Activated CD8-positive, alpha-beta T cell treated with anti-CD3 and anti-CD28 coated beads for 36 hours (primary cell): Measurements from ENCODE around the gene TMEM88. TPM values are rescaled to one million over a fixed set of nuclear protein-coding genes. Genes with fewer than 3 reads are reported as not detected.

Source experiments
- ATAC-seq: fragments of 200-7000 bp; cut with Tn5 transposase; one replicate; pipeline ENCODE4 v1.10.0; 2021; ENCODE audit warnings: mild to moderate bottlenecking, moderate library complexity
- CTCF ChIA-PET: fragments of 350-600 bp; sonication (Branson Sonifier 250); formaldehyde crosslinking; loops from one replicate; lab custom pipeline; 2021; ENCODE audit warnings: antibody characterized with exemption; lab: Charles Lee
- POLR2A ChIA-PET: fragments of 350-600 bp; sonication (Branson Sonifier 250); formaldehyde crosslinking; loops from one replicate; lab custom pipeline; 2021; ENCODE audit warnings: antibody characterized with exemption; lab: Charles Lee
- DNase-seq: peaks from one replicate; pipeline ENCODE4 v3.0.0-alpha.2; 2020
- H3K27ac Mint-ChIP-seq: one replicate; pipeline ENCODE4 v1.8.0; 2021; ENCODE audit warnings: mild to moderate bottlenecking, mixed read lengths
- H3K27me3 Mint-ChIP-seq: one replicate; pipeline ENCODE4 v1.8.0; 2021; ENCODE audit warnings: mixed read lengths
- H3K36me3 Mint-ChIP-seq: one replicate; pipeline ENCODE4 v1.8.0; 2021; ENCODE audit warnings: low read depth, mixed read lengths
- H3K4me1 Mint-ChIP-seq: one replicate; pipeline ENCODE4 v1.8.0; 2021; ENCODE audit warnings: low read depth, mixed read lengths
- H3K4me3 Mint-ChIP-seq: one replicate; pipeline ENCODE4 v1.8.0; 2021; ENCODE audit warnings: mild to moderate bottlenecking, moderate library complexity, mixed read lengths
- H3K9me3 Mint-ChIP-seq: one replicate; pipeline ENCODE4 v1.8.0; 2021; ENCODE audit warnings: mixed read lengths
- intact Hi-C: fragments of 100-400 bp; cut with micrococcal nuclease; formaldehyde crosslinking; loops from one replicate; pipeline ENCODE4 v1.10.0; 2022
- total RNA-seq, 2 experiments: library from RNA; stranded (reverse); gene quantifications; one replicate each; pipeline ENCODE4 v1.2.3, GENCODE V29; 2021
- TF ChIP-seq, protein P1 (sequence below): fragments of 200-600 bp; IDR thresholded peaks from one replicate; pipeline ENCODE4 v1.8.0; 2022; ENCODE audit warnings: antibody characterized with exemption, mild to moderate bottlenecking

Gene TMEM88
- total RNA-seq, 2 experiments from 2014 or later: 2.4 to 2.9 TPM

DNA sequence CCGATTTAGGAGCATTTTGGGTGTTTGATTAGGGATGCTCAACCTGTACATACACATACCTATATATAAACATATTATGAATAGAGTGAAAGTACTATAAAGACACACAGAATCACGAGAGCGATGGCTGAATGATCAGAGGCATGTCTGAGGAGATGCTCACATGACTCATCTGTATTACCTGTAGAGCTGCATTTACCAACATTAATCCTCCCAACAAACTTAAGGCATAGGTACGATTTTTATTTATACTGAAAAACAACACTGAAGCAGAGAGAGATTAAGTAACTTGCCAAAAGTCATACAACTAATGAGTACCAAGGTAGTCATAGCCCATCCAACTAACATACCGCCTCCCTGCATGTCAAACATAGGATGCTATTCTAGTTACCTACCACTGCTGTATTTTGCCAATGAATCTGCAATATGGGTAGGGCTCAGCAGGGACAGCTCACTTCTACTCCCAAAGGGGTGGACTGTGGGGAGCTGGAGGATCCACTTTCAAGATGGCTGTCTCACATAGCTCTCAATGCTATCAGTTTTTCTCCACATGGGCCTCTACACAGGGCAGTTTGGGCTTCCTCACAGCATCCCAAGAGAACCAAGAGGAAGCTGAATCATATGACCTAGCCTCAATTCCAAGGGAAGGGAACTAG is 10.3 kb downstream of the TMEM88 start:
- H3K36me3 Mint-ChIP-seq: peaks cover 37% of the 10 kb centered on the region
- CTCF ChIA-PET: interaction anchor here (0.7 to 7.5 kb wide), 7 partner anchors 11 to 192 kb away, joined by 3 to 52 read pairs (median 6); no protein-coding TSS in a partner anchor
- peaks cover 33% of the 10 kb centered on the region for H3K4me1 Mint-ChIP-seq
- no peaks in the 10 kb centered on the region for H3K9me3 Mint-ChIP-seq
- intact Hi-C loops: loop anchor here (5.0 kb wide), 1 partner anchor 32 kb away; no protein-coding TSS in a partner anchor
- POLR2A ChIA-PET: interaction anchor here (0.6 to 2.7 kb wide), 5 partner anchors 11 to 192 kb away, joined by 3 to 8 read pairs (median 4); no protein-coding TSS in a partner anchor
- no peak for DNase-seq
- no peak overlapping the region for H3K27ac Mint-ChIP-seq
- no peaks in the 10 kb centered on the region for H3K27me3 Mint-ChIP-seq
- peak; percentile 24 for ATAC-seq
- no peak overlapping the region for H3K4me3 Mint-ChIP-seq
- TF ChIP-seq, protein P1, sequence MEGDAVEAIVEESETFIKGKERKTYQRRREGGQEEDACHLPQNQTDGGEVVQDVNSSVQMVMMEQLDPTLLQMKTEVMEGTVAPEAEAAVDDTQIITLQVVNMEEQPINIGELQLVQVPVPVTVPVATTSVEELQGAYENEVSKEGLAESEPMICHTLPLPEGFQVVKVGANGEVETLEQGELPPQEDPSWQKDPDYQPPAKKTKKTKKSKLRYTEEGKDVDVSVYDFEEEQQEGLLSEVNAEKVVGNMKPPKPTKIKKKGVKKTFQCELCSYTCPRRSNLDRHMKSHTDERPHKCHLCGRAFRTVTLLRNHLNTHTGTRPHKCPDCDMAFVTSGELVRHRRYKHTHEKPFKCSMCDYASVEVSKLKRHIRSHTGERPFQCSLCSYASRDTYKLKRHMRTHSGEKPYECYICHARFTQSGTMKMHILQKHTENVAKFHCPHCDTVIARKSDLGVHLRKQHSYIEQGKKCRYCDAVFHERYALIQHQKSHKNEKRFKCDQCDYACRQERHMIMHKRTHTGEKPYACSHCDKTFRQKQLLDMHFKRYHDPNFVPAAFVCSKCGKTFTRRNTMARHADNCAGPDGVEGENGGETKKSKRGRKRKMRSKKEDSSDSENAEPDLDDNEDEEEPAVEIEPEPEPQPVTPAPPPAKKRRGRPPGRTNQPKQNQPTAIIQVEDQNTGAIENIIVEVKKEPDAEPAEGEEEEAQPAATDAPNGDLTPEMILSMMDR: no peak

DNA sequence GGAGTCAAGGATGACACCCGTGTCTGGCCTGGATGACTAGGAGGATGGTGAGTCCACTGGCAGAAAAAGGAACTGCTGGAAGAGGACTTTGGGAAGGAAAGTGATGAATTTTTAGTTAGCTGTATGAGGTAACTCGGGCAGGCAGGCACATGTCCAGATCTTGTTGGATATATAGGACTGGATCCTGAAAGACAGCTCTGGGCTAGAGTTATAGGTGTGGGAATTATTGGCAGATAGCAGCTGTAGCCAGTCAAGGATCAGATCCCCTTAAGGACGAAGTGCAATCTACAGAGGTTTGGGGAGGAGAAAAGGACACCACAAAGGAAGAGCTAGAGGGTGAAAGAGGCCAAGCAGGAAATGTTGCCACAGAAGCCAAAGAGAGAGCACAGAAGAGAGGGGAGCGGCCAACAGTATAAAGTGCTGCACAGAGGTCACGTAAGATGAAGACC is 13.0 kb downstream of the TMEM88 start:
- H3K4me1 Mint-ChIP-seq: peaks cover 26% of the 10 kb centered on the region
- TF ChIP-seq, protein P1: no peak
- POLR2A ChIA-PET: interaction anchor here (0.9 to 2.7 kb wide), 4 partner anchors 9 to 122 kb away, joined by 3 to 8 read pairs (median 4); partner anchors contain the start of gene NAA38
- peak overlapping the region; percentile 78 for H3K27ac Mint-ChIP-seq
- intact Hi-C loops: no loop called here
- peaks cover 33% of the 10 kb centered on the region for H3K36me3 Mint-ChIP-seq
- ATAC-seq (peak; percentile 74), DNase-seq (no peak)
- H3K27me3 Mint-ChIP-seq: no peaks in the 10 kb centered on the region
- peak overlapping the region; percentile 2 for H3K4me3 Mint-ChIP-seq
- CTCF ChIA-PET: interaction anchor here (0.9 to 7.5 kb wide), 4 partner anchors 9 to 192 kb away, joined by 3 to 52 read pairs (median 4); no protein-coding TSS in a partner anchor
- H3K9me3 Mint-ChIP-seq: no peaks in the 10 kb centered on the region

DNA sequence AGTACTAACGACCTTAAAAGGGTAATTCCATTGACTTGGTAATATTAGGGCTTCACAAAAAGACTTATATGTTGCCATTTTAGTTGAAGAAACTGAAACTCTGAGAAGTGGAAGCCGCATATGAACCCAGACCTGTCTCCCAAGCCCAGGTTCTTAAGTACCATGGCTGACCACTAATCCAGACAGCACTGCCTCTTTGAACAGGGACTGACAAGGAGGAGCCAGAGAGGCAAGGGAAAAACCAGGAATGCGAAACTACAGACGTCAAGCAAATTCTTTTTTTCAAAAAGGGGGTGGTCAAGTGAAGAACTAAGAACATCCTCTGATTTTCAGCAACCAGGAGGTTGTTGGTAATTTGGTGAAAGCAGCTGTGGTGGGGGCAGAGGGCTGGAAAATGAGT is 18.2 kb downstream of the TMEM88 start:
- POLR2A ChIA-PET: interaction anchor here (1.2 to 2.1 kb wide), 3 partner anchors 10 to 36 kb away, joined by 3 to 12 read pairs (median 4); no protein-coding TSS in a partner anchor
- ATAC-seq (no peak), DNase-seq (no peak)
- Mint-ChIP-seq H3K4me3 (no peak overlapping the region), H3K27me3 (no peaks in the 10 kb centered on the region), H3K27ac (no peak overlapping the region), H3K4me1 (peaks cover 14% of the 10 kb centered on the region), H3K9me3 (no peaks in the 10 kb centered on the region), H3K36me3 (peaks cover 25% of the 10 kb centered on the region)
- TF ChIP-seq, protein P1: no peak
- intact Hi-C loops: no loop called here
- CTCF ChIA-PET: interaction anchor here (1.2 to 6.1 kb wide), 3 partner anchors 10 to 130 kb away, joined by 3 to 42 read pairs (median 4); no protein-coding TSS in a partner anchor

DNA sequence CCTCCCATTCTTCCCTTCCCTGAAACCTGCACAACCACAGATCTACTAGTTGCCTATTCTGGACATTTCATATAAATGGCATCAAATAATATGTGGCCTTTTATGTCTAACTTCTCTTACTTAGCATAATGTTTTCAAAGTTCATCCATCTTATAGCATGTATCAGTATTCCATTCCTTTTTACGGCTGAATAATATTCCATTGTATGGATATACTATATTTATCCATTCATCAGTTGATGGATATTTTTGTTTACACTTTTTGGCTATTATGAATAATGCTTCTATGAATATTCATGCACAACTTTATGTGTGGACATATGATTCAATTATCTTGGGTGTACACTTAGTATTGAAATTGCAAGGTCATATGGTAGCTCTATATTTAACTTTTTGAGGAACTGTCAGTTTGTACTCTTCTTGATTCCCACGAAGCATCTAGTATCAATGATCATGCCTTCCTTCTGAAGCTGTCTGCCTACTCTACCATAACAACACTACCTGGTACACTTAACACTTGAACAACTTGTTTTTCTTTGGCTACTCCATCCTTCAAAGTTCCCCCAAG is 21.0 kb downstream of the TMEM88 start:
- intact Hi-C loops: no loop called here

More for the DNA sequence above, 21.0 kb downstream of the TMEM88 start:
- no peak for DNase-seq
- no peaks in the 10 kb centered on the region for H3K9me3 Mint-ChIP-seq
- peaks cover 23% of the 10 kb centered on the region for H3K36me3 Mint-ChIP-seq
- ATAC-seq: no peak
- ChIA-PET POLR2A (interaction anchor here (2.1 kb wide), 1 partner anchor 9 kb away, joined by 8 read pairs; no protein-coding TSS in a partner anchor), CTCF (interaction anchor here (1.3 to 6.1 kb wide), 4 partner anchors 8 to 132 kb away, joined by 3 to 42 read pairs (median 4); no protein-coding TSS in a partner anchor)
- H3K27ac Mint-ChIP-seq: no peak overlapping the region
- H3K27me3 Mint-ChIP-seq: no peaks in the 10 kb centered on the region
- H3K4me3 Mint-ChIP-seq: no peak overlapping the region
- peaks cover 4% of the 10 kb centered on the region for H3K4me1 Mint-ChIP-seq
- TF ChIP-seq, protein P1: no peak
